ENCODE data around the gene NR1D2.

GRCh38 chr3:24017305-24017704, 72.2 kb downstream of the NR1D2 start:
- TF ChIP-seq POLR2AphosphoS5 (IDR thresholded peaks at IDR 0.05) (no peak), POLR2A (IDR thresholded peaks at IDR 0.05) (no peak)
- TF ChIP-seq, protein P1, sequence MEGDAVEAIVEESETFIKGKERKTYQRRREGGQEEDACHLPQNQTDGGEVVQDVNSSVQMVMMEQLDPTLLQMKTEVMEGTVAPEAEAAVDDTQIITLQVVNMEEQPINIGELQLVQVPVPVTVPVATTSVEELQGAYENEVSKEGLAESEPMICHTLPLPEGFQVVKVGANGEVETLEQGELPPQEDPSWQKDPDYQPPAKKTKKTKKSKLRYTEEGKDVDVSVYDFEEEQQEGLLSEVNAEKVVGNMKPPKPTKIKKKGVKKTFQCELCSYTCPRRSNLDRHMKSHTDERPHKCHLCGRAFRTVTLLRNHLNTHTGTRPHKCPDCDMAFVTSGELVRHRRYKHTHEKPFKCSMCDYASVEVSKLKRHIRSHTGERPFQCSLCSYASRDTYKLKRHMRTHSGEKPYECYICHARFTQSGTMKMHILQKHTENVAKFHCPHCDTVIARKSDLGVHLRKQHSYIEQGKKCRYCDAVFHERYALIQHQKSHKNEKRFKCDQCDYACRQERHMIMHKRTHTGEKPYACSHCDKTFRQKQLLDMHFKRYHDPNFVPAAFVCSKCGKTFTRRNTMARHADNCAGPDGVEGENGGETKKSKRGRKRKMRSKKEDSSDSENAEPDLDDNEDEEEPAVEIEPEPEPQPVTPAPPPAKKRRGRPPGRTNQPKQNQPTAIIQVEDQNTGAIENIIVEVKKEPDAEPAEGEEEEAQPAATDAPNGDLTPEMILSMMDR (IDR thresholded peaks at IDR 0.05): no peak

Data from breast epithelium (tissue), 3 donors.